ENCODE results near the gene CCDC85A.

GRCh38 chr2:56179931-56180330, 3.9 kb upstream of the CCDC85A start:
- no peak for TF ChIP-seq CTCF (IDR thresholded peaks at IDR 0.05)
- no peak for TF ChIP-seq POLR2A (IDR thresholded peaks at IDR 0.05)

Data from lower leg skin (tissue), 3 donors.